Measurements from ENCODE around the gene SNX8. TPM values are rescaled to one million over a fixed set of nuclear protein-coding genes. Genes with fewer than 3 reads are reported as not detected.
"Not testable (repeated sequence)": the region's sequence is repeated elsewhere in the genome, so short reads cannot be mapped to it uniquely, and the experiment has no call there.

The SNX8 gene
- total RNA-seq, 1 experiment from 2014 or later, result 139 TPM

- no TSS peak for BruUV-seq (replicated peaks)
- peaks cover 12% of the 10 kb centered on the region for H3K4me1 ChIP-seq (ENCODE audit: control insufficient read depth, insufficient read depth, low read length)
- intact Hi-C loops (cut with micrococcal nuclease; ENCODE audit: unreplicated experiment), result no loop called here
- POLR2A ChIA-PET, result no interaction called here
- in situ Hi-C loops (cut with HindIII; ENCODE audit: low pct_unique_long_range_greater_than_20kb, low sequenced_read_pairs), result no loop called here
- H3K4me3 ChIP-seq (ENCODE audit: low read depth in 2 of 2, low read length in 2 of 2), result no peak overlapping the region
- no peaks in the 10 kb centered on the region for H3K9me3 ChIP-seq (ENCODE audit: control insufficient read depth, insufficient read depth, low read depth, low read length)
- no peak for ATAC-seq
- no peaks in the 10 kb centered on the region for H3K27me3 ChIP-seq (ENCODE audit: control insufficient read depth, insufficient read depth, low read length)
- H3K27ac ChIP-seq (ENCODE audit: low read length), result no peak overlapping the region
- CTCF ChIA-PET, result no interaction called here
- DNase-seq (ENCODE audit: low read depth, low spot score), result no peak
- no peaks in the 10 kb centered on the region for H3K36me3 ChIP-seq (ENCODE audit: control insufficient read depth, insufficient read depth, low read length)
- TF ChIP-seq TCF7L2 (IDR thresholded peaks at IDR 0.05; ENCODE audit: low read depth, low read length), result no peak
- no peak for TF ChIP-seq CTCF (IDR thresholded peaks at IDR 0.05)
Measured at GRCh38 chr7:2270495-2270894, 43.7 kb downstream of the SNX8 start.

- H3K27me3 ChIP-seq (ENCODE audit: control insufficient read depth, insufficient read depth, low read length), result no peaks in the 10 kb centered on the region
- BruUV-seq (replicated peaks), result no TSS peak
- H3K36me3 ChIP-seq (ENCODE audit: control insufficient read depth, insufficient read depth, low read length), result no peaks in the 10 kb centered on the region
- ATAC-seq (no peak), DNase-seq (ENCODE audit: low read depth, low spot score) (no peak)
- TF ChIP-seq REST (IDR thresholded peaks at IDR 0.05; ENCODE audit: insufficient read depth in 1 of 2, low read depth in 2 of 2, low read length in 1 of 2) (no peak), SIN3A (IDR thresholded peaks at IDR 0.05; ENCODE audit: borderline replicate concordance, insufficient read depth, low read depth, low read length) (no peak), TCF7L2 (IDR thresholded peaks at IDR 0.05; ENCODE audit: low read depth, low read length) (no peak), CTCF (IDR thresholded peaks at IDR 0.05) (no peak), POLR2AphosphoS5 (IDR thresholded peaks at IDR 0.05; ENCODE audit: low read depth, low read length) (no peak)
- ChIA-PET POLR2A (interaction anchor here (0.6 kb wide), 1 partner anchor 328 kb away, joined by 3 read pairs; no protein-coding TSS in a partner anchor), CTCF (no interaction called here)
- intact Hi-C loops (cut with micrococcal nuclease; ENCODE audit: unreplicated experiment) (no loop called here), in situ Hi-C loops (cut with HindIII; ENCODE audit: low pct_unique_long_range_greater_than_20kb, low sequenced_read_pairs) (no loop called here)
- H3K9me3 ChIP-seq (ENCODE audit: control insufficient read depth, insufficient read depth, low read depth, low read length), result no peaks in the 10 kb centered on the region
- peaks cover 12% of the 10 kb centered on the region for H3K4me1 ChIP-seq (ENCODE audit: control insufficient read depth, insufficient read depth, low read length)
- H3K27ac ChIP-seq (ENCODE audit: low read length), result no peak overlapping the region
- no peak overlapping the region for H3K4me3 ChIP-seq (ENCODE audit: low read depth in 2 of 2, low read length in 2 of 2)
Measured at GRCh38 chr7:2269991-2270460, 44.2 kb downstream of the SNX8 start.

GRCh38 chr7:2269089-2269990 lies 44.9 kb downstream of the SNX8 start:
- CTCF ChIA-PET; intact Hi-C loops (cut with micrococcal nuclease; ENCODE audit: unreplicated experiment); DNase-seq (ENCODE audit: low read depth, low spot score); H3K36me3 ChIP-seq (ENCODE audit: control insufficient read depth, insufficient read depth, low read length); in situ Hi-C loops (cut with HindIII; ENCODE audit: low pct_unique_long_range_greater_than_20kb, low sequenced_read_pairs); H3K27ac ChIP-seq (ENCODE audit: low read length); H3K27me3 ChIP-seq (ENCODE audit: control insufficient read depth, insufficient read depth, low read length); H3K4me3 ChIP-seq (ENCODE audit: low read depth in 2 of 2, low read length in 2 of 2); H3K9me3 ChIP-seq (ENCODE audit: control insufficient read depth, insufficient read depth, low read depth, low read length): not testable (repeated sequence)
- POLR2A ChIA-PET, result interaction anchor here (0.6 kb wide), 1 partner anchor 329 kb away, joined by 3 read pairs; no protein-coding TSS in a partner anchor
- ATAC-seq, result peak; percentile 47; the same call in 1 of the 2 replicates
- peaks cover 12% of the 10 kb centered on the region for H3K4me1 ChIP-seq (ENCODE audit: control insufficient read depth, insufficient read depth, low read length)
- BruUV-seq (replicated peaks), result TSS peak; percentile 78
